ENCODE results near the gene DPEP3.

DPEP3 gene

GRCh38 chr16:67935402-67936123 is 44.7 kb downstream of the DPEP3 start:
- FAIRE-seq (peak; percentile 97), DNase-seq (ENCODE audit: extremely low spot score, insufficient read length, low read depth) (peak; percentile 98)

DNA sequence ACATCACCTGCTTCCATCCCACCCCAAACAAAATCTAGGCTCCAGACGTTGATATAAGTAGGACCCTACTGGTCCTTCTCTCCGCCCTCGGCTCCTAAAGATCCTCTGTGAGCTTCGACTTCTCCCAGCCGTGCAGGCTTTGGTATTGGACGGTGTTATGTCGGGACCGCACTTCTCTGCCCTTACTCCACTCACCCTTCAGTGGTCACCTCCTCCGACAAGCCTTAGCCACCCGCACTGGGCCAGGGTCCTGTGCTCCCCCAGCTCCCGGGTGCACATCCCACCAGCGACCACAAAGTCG is 45.2 kb downstream of the DPEP3 start:
- FAIRE-seq (no peak), DNase-seq (ENCODE audit: extremely low spot score, insufficient read length, low read depth) (no peak)

- DNase-seq (ENCODE audit: extremely low spot score, insufficient read length, low read depth) (no peak), FAIRE-seq (no peak)
These were observed 45.8 kb downstream of the DPEP3 start for GRCh38 chr16:67934306-67935100.

DNA sequence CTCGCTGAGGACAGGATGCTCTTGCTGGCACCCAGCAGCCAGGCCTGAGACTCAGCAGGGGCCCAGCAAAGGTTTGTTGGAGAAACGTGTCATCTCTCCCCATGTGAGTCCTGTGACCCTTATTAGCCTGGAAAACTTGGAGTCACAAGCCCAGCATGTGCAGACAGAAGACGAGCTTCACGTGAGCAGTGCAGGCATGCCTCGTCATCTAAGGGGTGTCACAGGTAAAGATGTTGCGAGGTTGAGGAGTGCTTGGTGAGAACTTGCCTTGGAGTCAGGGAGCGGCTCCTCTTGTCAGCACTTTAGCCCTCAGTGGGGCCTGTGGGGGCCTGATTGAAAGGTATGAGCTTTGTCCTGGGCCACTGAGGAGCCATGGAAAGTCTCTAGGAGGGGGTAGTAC is 46.5 kb downstream of the DPEP3 start:
- DNase-seq (ENCODE audit: extremely low spot score, insufficient read length, low read depth) (no peak), FAIRE-seq (no peak)

- FAIRE-seq (no peak), DNase-seq (ENCODE audit: extremely low spot score, insufficient read length, low read depth) (no peak)
These were observed 47.8 kb downstream of the DPEP3 start for GRCh38 chr16:67932462-67932840.

DNA sequence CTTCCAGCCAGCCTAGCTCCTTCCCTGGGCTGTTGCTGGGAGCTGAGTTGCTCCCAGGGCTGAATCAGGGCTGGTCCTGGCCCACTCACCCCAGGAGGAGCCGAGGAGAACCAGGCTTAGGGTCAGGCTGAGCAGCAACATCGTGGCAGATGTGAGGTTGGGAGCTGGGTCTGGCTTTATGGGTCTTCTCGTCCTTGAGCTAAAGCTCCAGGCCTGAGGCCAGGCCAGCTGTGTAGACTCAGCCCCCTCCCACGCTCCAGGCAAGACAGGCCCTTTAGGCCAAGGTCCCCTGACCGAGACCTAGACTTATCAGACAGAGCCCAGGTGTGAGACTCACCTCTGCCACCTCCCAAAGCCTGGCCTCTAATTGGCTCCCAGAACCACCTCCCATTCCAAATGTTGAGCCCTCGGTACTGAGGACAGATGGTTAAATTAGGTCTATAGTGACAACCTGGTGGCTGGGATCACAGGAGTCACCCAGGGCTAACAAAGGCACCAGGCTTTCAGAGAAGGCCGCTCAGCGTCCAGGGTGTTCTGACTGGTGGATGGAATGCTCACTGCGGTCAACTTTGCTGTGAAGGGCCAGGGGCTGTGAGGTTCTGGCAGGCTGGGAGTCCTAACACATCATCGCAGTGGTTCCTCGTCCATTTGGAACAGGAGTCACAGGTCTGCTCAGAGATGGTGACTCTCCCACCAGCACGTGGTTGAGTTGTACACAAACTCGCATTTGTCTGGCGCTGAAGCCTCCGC is 48.4 kb downstream of the DPEP3 start, which contains the start of gene CTRL:
TSS of gene CTRL (minus strand) at position 151 of the 750 bp plus-strand sequence. CDS start at position 141, 10 bp downstream.
- FAIRE-seq (no peak), DNase-seq (ENCODE audit: extremely low spot score, insufficient read length, low read depth) (no peak)

DNA sequence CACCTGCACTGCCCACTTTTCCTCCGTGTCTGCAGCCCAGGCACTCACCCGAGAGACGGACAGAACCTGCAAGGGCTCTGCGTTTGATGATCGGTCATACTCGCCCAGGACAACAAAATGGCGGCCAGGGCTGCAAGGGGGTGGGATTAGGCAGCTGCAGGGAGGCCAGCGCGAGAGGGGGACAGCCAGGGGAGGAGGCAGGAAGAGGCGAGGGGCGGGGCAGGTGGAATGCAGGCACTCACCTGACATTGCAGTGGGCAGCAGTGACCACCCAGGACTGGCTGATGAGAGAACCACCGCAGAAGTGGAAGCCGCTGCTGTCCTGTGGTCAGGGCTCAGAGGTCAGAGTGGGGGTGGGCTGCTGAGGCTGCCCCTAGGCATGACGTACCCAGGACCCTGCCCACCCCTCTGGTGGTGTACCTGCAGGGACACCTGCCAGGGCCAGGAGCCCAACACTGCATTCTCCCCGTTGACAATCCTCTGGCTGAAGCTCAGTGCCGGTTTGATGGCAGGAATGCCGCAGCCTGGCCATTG is 49.6 kb downstream of the DPEP3 start:
- no peak for FAIRE-seq
- DNase-seq (ENCODE audit: extremely low spot score, insufficient read length, low read depth) = no peak

DNA sequence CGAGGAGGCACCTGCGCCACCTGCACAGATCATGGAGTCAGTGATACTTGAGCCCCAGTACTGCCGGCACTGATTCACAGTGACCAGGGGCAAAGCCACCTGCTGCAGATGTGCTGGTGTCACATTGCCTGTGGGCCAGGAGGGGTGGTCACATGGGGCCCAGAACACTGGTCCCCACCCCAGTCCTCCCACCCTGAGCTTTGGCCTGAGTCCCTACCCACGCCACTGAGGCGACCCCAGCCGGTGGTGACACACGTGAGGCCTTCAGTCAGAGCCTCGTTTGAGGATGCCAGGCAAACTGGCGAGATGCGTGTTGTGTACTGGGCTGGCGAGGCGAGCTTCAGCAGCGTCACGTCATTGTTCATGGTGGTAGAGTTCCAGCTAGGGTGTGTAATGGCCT is 50.1 kb downstream of the DPEP3 start:
- no peak for DNase-seq (ENCODE audit: extremely low spot score, insufficient read length, low read depth)
- no peak for FAIRE-seq

- FAIRE-seq (peak; percentile 86), DNase-seq (ENCODE audit: extremely low spot score, insufficient read length, low read depth) (peak; percentile 75)
These were observed 51.5 kb downstream of the DPEP3 start for GRCh38 chr16:67928561-67929364.

- FAIRE-seq (no peak), DNase-seq (ENCODE audit: extremely low spot score, insufficient read length, low read depth) (no peak)
These were observed 52.2 kb downstream of the DPEP3 start for GRCh38 chr16:67928147-67928546.

DNA sequence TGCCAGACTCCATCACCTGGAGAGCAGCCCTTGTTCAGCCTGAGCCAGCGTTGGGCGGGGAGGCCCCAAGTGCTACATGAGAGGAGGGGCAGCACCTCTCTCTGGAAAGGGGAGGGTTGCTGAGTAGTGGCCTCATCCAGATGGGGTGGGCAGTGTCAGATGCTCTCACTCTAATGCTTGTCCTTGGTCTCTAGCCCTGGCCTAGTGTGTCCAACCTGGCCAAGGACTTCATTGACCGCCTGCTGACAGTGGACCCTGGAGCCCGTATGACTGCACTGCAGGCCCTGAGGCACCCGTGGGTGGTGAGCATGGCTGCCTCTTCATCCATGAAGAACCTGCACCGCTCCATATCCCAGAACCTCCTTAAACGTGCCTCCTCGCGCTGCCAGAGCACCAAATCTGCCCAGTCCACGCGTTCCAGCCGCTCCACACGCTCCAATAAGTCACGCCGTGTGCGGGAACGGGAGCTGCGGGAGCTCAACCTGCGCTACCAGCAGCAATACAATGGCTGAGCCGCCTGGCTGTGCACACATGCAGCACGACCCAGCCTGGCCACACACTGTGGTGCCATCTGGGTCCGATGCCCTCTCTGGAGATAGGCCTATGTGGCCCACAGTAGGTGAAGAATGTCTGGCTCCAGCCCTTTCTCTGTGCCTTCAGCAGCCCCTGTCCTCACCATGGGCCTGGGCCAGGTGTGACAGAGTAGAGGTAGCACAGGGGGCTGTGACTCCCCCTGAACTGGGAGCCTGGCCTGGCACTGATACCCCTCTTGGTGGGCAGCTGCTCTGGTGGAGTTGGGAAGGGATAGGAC is 53.0 kb downstream of the DPEP3 start:
- FAIRE-seq (no peak), DNase-seq (ENCODE audit: extremely low spot score, insufficient read length, low read depth) (no peak)

DNA sequence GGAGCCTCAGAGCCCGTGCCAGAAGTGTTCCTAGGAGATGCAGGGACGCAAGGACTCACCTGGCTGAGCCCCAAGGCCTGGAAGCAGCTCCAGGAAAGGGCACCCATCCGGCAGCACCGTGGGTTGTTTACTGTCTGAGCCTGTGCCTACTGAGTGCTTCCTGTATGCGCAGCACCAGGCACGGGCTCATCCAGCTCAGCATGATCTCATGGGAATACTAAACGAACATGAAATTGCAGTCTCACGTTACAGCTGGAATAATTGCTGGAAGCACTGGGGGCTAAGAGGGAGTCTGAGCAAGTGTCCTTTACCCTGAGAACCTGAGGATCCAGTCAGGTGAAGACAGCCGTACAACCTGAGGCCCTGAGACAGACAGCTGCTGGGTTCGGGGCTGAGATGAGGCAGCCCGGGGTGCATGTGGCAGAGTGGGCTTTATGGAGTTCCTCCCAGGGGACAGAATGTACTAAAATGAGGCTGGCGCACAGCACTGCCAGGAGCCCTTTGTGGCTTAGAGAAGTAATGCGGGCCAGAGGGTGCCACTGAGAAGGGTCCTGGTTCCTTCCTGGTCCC is 54.0 kb downstream of the DPEP3 start:
- no peak for FAIRE-seq
- DNase-seq (ENCODE audit: extremely low spot score, insufficient read length, low read depth) = no peak

Measured in GM18507 (cell line).